Occipital lobe (tissue), 2 donors: ENCODE data around the gene KRT80. TPM values are rescaled to one million over a fixed set of nuclear protein-coding genes. Genes with fewer than 3 reads are reported as not detected.

Experiments used
- DNase-seq: peaks from one replicate; lab custom pipeline; 2025; lab: John Stamatoyannopoulos, UW
- total RNA-seq: library from RNA; depleted of rRNA; stranded (reverse); fragments of >200 nt; gene quantifications from one replicate; pipeline ENCODE4 v1.2.3, GENCODE V29; 2014

KRT80 gene
- total RNA-seq, 1 donor from 2014 or later: not detected

DNA sequence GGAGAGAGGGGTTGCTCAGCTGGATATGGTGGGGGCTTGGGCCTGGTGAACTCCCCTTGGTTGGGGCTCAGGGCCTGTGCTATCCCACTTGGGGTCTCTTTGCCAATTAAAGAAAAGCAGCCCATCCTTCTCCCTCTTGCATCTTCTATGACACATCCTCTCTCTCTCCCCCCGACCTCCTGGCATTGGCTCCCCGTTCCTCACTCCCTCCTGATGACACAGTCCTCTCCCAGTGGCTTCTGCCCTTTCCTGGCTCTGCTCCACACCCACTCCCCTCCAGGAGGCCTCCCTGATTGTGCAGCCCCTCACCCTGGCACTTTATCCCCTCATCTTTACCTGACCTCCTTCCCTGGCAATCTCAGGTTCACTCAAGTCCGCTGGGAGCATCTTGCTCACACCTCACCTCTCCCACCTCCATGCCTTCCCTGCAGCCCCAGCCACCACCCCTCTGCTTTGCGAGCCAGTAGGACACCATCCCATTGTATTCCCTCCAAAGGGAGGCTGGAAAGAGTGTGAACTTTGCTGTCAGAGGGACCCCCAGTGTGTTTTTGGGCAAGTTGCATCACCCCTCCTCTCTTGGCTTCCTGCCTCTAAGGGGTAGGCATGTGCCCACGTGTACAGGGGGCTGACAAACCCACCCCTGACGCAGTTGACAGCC, 10.7 kb downstream of the KRT80 start:
- no peak for DNase-seq

DNA sequence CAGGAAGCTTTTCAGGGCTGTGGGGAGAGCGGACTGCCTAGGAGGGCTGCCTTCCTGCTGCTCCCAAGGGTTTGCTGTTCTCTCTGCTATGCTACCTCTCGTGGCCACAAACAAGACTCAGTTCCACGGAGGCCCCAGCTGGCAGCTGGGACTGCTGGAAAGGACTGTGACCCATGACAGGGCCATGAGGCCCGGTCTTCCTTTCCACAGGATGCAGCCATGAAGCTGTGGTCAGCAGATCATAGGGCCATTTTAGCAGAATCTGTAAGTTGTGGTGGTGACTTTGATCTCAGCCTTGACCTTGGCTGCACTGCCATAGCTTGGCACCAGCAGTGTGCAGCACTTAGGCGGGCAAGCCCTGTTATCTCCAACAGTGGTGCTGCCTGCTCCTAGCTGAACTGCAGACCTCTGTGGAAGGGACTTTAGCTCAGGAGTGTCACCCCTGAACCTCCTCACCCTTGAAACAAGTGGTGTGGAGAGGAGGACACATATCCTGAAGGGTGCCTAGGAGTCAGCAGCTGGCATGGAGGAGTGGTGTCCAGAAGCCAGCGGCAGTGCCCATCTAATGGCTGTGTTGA, 12.3 kb downstream of the KRT80 start:
- no peak for DNase-seq

DNA sequence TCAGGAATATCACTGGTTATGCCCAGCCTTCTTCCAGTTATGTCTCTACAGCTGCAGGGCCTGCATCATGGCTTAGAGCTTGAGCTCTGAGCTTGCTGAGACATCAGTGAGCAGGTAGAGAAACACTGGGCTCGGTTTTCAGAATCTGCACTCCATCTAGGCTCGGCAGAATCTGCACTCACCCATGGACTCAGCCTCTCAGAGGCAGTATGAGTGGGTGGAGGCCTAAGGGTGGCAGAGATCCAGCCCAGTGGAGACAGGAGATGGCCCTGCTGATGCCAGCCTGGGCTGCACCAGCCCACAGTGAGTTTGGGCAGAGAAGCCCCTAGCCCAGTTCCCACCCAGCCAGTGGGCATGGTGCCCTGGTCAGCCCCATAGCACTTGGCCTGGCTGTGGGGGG, 12.8 kb downstream of the KRT80 start:
- no peak for DNase-seq

DNA sequence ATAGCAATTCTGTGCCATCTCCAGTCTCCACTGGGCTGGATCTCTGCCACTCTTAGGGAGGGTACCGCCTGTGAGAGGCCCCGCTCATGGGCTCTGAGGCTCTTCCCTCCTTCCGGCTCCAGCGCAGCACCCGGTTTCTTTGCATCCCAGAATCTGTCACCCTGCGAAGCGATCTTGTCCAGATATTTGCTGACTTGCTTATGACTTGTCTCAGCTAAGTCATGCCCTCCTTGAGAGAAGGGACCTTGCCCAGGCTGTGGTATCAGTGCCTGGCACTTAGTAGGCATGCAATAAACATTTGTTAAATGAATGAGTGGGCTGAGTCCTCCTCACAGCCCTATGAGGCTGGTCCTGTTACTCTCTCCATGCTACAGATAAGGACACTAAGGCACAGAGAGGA, 13.4 kb downstream of the KRT80 start:
- no peak for DNase-seq

DNA sequence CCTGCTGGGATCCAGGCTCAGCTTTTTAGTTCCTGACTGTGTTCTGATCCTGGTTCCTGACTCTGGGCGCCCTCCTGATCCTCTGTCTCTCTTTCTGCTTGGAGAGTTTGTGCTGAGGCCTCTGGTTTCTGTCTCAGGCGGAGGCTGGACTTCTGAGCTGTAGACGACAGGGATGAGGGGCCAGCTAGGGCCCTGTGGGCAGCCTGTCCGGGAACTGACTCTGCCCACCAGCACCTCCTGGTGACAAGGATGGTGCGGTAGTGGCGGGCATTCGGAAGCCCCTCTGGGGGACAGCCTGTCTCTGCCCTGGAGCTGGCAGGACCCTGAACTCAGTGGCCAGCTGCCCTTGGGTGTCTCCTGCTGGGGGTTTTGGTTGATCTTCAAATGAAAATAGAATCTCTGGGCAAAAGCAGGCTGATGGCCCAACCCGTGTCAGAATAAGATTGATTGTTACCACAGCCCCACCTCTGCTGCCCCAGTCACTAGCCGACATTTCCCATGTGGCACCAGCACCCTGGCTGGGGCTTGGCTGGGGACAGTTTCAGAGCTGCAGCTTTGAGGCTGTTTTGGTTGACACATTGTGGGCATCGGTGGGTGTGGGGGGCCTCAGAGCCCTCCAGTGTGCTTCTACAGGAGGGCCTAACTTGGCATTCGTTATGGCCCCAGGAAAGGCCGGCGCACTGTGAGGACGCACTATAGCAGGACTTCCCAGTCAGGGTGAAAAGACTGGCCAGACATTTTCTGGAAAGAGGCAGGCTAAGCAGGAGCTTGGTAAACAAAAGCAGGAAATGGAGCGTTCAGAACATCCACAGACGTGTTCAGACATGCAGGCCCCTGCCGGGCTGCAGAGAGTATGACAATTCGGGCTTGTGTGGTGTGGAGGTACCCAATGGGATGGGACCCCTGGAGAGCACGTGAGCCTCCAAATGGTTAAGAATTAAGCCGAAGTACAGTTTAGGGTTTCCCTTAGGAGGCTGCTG, 16.2 kb downstream of the KRT80 start:
- DNase-seq: no peak

DNA sequence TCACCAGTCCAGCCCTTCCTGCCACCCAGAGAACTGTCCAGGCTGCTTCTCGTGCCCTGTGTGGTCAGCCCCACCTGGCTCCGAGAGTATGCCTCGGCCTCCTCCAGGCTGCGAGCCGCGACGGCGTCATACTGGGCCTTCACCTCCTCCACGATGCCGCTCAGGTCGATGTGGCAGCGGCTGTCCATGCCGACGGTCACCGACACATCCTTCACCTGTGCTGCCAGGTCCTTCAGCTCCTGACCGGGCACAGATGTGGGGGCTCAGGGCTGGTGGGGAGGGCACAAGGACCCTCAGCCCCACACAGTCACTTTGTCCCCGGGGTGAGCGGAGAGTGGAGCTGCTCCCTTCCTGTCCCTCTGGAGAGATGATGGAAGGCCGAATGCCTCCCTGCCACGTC, 18.3 kb downstream of the KRT80 start:
- DNase-seq: no peak

DNA sequence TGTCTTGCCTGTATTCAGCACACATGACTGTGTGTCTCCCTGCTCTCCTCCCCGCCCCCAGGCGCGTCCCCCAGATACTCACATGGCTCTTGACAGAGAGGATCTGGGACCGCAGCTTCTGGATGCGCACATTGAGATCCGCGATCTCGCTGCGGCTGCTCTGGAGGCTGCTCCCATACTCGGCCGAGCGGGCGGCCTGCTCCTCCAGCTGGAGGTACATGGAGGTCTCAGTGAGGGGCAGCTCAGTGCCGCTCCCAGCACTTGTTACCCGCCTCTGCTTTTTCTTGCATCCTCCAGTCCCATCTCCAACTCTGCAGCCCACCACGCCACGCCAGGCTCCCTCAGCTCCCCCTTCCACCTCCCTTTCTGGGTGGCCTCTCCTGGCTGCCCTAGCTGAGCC, 18.9 kb downstream of the KRT80 start:
- DNase-seq: no peak

DNA sequence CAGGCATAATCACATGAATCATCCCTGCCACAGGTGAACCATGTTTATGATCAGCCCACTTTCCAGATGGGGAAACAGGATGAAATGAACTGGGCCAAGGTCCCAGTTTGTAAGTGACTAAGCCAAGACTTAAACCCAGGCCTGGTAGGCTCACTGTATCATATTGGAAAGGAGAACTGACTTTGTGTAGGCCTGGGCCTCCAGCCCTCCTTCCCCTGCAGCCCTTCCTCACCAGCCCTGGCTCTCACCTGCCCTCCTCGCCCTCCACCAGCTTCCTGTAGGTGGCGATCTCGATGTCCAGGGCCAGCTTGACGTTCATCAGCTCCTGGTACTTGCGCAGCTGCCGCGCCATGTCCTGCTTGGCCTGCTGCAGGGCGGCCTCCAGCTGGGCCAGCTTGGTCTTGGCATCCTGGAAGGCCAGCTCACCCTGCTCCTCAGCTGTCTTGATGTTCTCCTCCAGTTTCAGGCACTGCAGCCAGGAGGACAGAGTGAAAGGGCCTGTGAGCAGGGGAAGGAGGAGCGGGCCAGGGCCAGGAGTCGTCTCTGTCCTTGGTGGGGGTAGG, 19.8 kb downstream of the KRT80 start:
- DNase-seq: no peak

DNA sequence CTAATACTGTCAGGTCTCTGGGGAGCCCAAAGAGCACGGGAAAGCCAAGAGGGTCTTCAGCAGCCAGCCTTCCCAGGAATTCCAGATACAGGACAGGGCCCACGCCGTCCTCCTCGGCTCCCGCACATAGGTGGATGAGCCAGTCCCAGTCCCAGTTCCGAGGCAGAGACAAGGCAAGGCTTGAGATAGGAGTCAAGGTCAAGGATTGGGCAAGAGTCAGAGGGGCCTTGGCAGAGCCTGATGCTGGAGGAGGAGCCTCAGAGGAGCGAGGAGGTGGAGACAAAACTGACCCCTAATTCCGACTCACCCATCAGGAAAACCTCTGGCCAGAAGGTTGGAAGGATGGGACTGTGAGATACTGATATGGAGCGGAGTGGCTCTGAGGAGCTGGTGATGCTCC, 21.0 kb downstream of the KRT80 start:
- no peak for DNase-seq

DNA sequence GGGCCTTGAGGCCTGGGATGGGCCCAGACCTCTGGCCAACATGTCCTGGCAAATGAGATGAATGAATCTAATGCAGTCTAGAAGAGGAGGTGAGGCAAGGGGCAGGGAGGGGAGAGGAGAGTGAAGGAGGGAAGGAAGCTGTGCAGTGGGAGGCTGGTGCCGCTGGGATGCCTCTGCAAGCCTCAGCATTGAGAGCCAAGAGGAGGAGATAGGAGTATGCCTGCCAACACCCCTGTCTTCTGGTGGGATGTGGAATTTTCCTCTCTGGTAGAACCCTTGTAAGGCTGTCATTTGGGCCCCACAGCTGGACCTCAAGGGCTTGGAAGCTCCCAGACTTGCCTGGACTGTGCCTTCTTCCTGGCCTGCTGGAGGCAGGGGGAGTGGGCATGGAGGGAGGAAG, 21.9 kb downstream of the KRT80 start:
- DNase-seq: no peak

DNA sequence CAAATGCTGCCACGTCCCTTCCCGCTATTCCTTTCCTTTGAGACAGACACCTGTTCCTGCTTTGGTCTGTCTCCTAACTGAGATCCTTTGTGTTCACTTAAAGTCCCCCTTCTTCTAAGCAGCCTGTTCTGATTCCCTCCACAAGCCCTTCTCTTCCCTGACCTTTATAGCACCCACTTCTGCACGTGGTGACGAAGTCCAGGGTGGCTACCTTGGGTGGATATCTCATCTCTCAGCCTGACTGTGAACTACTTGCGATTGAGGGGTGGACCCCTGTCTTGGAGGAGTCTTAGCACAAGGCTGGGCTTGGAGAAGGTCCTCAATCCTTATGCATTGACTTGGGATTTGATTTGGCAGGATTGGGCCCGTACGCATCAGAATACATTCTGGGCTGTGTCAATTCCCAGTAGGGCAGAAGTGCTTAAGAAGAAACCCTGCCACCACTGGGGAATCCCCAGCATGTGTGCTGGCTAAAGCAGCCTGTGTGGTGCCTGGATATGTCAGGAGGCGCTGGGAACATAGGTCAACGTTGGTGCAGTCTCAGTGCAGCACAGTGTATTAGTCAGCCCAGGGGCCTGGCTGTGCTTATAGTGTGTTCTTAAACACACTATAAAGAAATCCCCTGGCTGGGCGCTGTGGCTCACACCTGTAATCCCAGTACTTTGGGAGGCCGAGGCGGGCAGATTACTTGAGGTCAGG, 23.6 kb downstream of the KRT80 start:
- no peak for DNase-seq

DNA sequence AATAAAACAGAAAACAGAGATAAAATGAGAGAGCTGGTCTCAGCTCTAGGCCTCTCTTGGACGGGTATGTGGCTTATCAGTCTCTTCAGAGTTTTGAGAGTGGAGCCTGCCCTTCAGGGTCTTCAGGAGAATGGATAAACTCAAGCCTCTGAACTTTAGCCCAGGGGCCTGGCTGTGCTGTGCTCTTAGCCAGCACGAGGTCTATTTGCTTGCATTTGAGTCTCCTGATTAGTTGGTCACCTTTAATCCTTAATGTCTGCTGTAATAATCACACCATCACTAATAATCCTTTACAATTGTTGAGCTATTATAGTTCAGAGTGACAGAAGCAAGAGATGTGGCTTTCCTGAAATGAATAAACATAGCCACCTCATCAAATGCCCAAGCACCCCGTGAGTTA, 24.3 kb downstream of the KRT80 start:
- DNase-seq: no peak

DNA sequence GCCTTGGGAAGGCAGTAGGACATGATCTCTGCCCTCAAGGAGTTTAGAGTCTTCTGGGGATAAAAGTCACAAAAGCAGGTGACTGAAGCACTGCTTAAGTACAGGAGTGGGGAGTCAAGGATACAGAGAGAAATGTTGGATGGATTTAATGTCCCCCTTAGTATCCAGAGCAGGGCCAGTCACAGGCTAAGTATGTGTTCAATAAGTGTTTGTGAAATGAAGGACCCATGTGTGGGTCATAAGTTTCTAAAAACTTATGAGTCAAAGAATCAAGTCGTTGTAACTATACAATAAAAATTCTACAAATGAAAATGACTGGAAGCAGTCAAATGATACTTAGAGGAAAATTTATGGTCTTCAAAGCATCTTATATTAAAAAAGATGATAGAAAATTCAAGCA, 25.1 kb downstream of the KRT80 start:
- DNase-seq: no peak

DNA sequence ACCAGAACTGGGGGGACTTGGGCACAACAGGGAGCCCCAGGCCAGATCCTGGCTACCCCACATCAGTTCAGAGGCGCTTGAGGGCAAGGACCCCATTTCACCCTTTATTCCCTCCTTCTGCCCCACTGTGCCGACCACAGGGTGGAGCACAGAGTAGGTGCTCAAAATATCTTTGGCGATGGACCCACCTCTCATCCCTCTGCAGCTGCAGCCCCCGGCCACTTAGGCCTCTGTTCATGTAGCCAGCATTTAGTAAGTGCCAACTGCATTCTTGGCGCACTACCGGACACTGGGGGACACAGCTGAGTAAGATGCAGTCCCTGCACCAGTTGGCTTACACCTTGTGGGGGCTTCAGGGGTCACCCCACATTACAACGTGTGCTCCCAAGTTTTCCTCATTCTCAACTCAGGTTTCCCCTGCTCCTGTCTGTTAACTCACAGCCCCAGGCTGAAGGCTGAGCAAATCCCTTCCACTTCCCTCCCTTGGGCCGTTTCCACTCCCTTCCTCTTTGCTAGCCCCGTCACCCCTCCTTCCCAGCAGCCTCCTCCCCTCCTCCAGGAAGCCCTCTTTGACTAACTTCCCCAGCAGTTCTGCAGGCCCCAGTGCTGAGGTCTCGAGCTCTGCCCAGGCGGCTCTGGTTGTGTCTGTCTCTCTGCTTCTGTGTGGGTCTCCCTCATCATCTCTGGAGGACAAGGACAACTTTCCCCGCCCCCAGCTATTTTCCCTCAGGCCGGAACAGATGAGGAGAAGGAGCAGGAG, 26.5 kb downstream of the KRT80 start:
- no peak for DNase-seq

DNA sequence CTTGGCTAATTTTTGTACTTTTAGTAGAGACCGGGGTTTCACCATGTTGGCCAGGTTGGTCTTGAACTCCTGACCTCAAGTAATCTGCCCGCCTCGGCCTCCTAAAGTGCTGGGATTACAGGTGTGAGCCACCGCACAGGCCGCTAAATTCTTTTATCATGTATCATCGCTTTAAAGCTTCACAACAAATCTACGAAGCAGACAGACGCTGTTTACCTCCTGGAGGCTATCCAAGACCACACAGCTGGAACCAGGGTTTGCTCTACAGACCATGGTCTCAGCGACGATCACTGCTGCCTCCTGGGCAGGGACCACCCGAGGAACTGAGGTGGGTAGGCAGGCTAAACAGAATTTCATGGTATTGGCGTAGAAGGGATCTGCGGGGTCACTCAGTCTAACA, 27.2 kb downstream of the KRT80 start:
- no peak for DNase-seq

DNA sequence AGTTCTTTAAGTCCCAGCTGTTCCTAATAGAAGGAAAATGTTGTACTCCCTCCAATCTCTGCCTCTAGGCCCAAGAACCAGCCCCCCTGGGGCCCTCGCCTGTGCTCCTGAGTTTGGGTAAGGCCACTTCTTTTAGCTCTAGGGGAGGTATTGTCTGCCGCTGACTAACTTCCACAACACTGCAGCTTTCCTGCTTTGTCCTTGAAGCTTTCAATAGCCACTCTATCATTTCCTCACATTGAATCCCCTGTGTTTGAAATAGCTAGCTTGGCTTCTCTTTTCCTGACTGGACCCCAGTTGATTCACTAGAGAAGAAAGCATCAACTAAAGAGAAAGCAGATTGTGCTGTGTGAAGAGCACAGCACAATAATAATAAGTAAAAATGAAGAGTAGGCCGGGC, 28.8 kb downstream of the KRT80 start:
- DNase-seq: no peak

DNA sequence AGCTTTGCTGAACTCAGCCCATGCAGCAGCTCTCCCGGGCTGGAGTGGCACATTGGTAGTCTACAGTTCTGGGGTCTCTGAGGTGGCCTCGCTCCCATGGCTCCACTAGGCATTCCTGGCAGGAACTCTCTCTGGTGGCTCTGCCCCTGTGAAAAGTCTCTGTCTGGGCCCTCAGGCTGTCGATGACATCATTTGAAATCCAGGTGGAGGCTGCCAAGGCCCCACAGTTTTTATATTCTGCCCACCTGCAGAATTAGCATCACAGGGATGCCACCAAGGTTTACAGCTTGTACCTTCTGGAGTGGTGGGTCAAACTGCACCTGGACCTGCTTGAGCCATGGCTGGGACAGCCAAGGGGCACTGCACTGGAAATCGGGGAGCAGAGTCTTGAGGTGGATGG, 31.6 kb downstream of the KRT80 start:
- no peak for DNase-seq

DNA sequence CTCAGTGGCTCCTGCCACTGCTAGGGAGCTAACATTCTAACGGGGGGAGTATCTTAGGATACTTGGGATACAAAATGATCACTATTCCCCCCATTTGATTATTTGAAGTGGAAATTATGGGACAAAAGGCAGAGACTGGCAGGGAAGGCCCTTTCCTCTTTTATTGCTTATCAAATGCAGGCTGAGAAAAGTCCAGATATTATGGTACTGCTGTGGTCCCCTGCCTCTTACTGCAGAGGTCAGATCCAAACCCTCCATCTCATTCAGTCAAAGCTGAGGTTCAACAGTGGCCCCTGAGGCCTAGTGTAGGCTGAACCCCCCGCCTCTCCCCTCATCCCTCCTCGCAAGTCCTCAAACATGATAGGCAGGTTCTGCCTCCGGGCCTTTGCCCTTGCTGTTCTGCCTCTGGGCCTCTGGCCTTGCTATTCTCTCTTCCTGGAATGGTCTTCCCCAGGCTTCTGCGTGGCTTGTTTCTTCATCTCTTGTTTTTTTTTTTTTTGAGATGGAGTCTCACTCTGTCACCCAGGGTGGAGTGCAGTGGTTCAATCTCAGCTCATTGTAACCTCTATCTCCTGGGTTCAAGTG, 34.2 kb downstream of the KRT80 start:
- DNase-seq: no peak

DNA sequence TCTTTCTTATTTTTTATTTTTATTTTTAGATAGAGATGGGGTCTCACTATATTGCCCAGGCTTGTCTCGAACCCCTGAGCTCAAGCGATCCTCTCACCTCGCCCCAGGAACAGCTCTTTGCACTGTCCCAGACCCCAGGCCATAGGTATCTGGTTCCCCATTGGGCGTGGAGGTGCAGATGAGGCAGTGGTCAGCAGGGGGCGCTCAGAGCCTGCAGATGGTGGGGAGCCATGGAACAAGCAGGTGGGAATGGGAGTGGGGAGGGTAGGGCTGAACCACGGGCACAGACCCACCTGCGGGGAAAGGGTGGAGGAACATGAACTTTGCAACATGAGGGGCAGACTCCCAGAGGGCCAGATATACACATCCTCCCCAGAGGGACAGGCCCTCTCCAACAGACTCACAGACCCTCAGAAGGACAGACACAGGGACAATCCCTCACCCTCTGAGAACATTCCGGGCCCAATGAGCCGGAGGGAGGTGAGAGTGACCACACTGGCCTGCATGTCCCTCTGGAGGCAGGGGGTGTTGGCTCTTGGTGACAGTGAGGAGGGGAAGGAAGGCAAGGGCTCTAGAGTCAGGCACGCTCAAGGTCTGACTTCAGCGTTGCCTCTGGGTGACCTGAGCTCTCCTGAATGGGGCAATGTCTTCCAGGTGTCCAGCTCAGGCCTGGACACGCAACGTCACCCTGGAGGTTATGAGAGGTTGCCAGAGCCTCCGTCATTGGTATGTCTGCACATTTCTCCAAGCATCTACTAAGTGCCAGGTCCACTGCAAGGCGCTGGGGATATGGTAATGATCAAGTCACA, 34.9 kb downstream of the KRT80 start:
- peak; percentile 14 for DNase-seq

DNA sequence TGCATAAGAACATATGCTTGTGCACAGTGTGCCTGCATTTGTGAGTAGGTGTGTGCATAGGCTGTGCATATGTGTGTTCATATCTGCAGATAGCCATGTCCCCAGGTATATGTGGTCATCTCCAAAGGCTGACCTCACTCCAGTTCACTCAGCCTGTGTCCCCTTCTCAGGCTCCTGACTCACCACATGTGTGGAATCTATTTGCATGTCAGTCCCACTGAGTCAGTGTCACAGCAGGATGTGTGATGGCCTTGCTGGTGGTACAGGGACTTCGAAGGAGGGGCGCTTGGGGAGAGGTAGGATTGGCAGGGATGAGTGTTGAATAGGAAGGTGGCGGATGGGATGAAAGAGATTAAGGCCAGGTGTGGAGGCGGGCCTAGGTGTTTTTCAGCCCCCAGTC, 35.5 kb downstream of the KRT80 start:
- no peak for DNase-seq
